Kidney (tissue), 14 donors: ENCODE data around the gene ANKRD44. TPM values are rescaled to one million over a fixed set of nuclear protein-coding genes. Genes with fewer than 3 reads are reported as not detected.

Source experiments
- DNase-seq, 5 donors: peaks; one replicate each; pipeline ENCODE4 v3.0.0-alpha.2; 2013 to 2020
- FAIRE-seq: peaks from 2 replicates; lab custom pipeline; 2012; peaks lifted over from hg19 to GRCh38; lab: Jason Lieb, UNC
- H3K27ac ChIP-seq, 2 donors: one replicate each; pipeline ENCODE4 v1.7.0; 2013; ENCODE audit warnings: low read depth in 2 of 2, low read length in 2 of 2, inconsistent platforms in 1 of 2
- H3K27me3 ChIP-seq: one replicate; pipeline ENCODE4 v1.7.1; 2013; ENCODE audit warnings: low read length, inconsistent platforms; ENCODE audit not compliant: control insufficient read depth, insufficient read depth
- H3K36me3 ChIP-seq, 3 donors: one replicate each; pipeline versions ENCODE4 v1.7.0 to v1.7.1; 2013; ENCODE audit warnings: low read length in 3 of 3, control low read depth in 1 of 3, inconsistent platforms in 1 of 3; ENCODE audit not compliant: insufficient read depth in 3 of 3, control insufficient read depth in 2 of 3
- H3K4me1 ChIP-seq, 3 donors: one replicate each; pipeline versions ENCODE4 v1.7.0 to v1.7.1; 2013; ENCODE audit warnings: low read length in 3 of 3, inconsistent platforms in 1 of 3, low read depth in 1 of 3; ENCODE audit not compliant: control insufficient read depth in 2 of 3, insufficient read depth in 2 of 3
- H3K4me3 ChIP-seq, 3 donors: one replicate each; pipeline versions ENCODE4 v1.7.0 to v1.8.1; 2013; ENCODE audit warnings: low read length in 3 of 3, control low read depth in 1 of 3, inconsistent platforms in 1 of 3
- H3K9ac ChIP-seq, 3 donors: one replicate each; pipeline versions ENCODE4 v1.7.0 to v1.7.1; 2013; ENCODE audit warnings: low read length in 3 of 3, control low read depth in 1 of 3, inconsistent platforms in 1 of 3
- H3K9me3 ChIP-seq, 3 donors: one replicate each; pipeline versions ENCODE4 v1.7.0 to v1.7.1; 2013; ENCODE audit warnings: low read length in 3 of 3, control low read depth in 1 of 3, inconsistent platforms in 1 of 3; ENCODE audit not compliant: control insufficient read depth in 2 of 3, insufficient read depth in 1 of 3
- intact Hi-C: fragments of 100-400 bp; cut with DNase I; formaldehyde crosslinking; loops from one replicate; pipeline ENCODE4 v1.11.1; 2022
- polyA plus RNA-seq: library from polyadenylated mRNA; stranded (reverse); fragments of 350-450 nt; fragmentation: Illumina TruSeq; extraction: RNeasy Lipid Tissue Mini Kit (QIAGEN cat#74804); gene quantifications from one replicate; pipeline ENCODE4 v1.2.3, GENCODE V29; 2014; ENCODE audit warnings: low read depth, low replicate concordance; ENCODE audit not compliant: insufficient read depth
- total RNA-seq: library from RNA; stranded (reverse); fragmentation: NEBNext Ultra II Directional; extraction: Animal tissue kit (Norgen Biotek cat#: 25700); gene quantifications from one replicate; pipeline ENCODE4 v1.2.1, GENCODE V29; 2021
- TF ChIP-seq, protein P1 (sequence below): IDR thresholded peaks from 3 replicates; pipeline ENCODE4 v1.5.1; 2012; ENCODE audit warnings: mild to moderate bottlenecking, moderate library complexity, borderline replicate concordance; ENCODE audit not compliant: insufficient read depth; ENCODE audit errors: extremely low read depth
- donor health status: control.
- donor health status: control.
- donor health status: control.
- donor health status: control.
- donor health status: control.
- donor health status: DM: yes; HTN: yes; CAD: no.
- donor health status: Normal renal cell carcinoma (clear cell type).

ANKRD44 gene
- total and polyA plus RNA-seq, 2 donors from 2014 or later: 2.2 to 39.2 TPM

- H3K4me3 ChIP-seq: no peak overlapping the region
- DNase-seq: no peak
- no peak overlapping the region for H3K9ac ChIP-seq
- TF ChIP-seq, protein P1, sequence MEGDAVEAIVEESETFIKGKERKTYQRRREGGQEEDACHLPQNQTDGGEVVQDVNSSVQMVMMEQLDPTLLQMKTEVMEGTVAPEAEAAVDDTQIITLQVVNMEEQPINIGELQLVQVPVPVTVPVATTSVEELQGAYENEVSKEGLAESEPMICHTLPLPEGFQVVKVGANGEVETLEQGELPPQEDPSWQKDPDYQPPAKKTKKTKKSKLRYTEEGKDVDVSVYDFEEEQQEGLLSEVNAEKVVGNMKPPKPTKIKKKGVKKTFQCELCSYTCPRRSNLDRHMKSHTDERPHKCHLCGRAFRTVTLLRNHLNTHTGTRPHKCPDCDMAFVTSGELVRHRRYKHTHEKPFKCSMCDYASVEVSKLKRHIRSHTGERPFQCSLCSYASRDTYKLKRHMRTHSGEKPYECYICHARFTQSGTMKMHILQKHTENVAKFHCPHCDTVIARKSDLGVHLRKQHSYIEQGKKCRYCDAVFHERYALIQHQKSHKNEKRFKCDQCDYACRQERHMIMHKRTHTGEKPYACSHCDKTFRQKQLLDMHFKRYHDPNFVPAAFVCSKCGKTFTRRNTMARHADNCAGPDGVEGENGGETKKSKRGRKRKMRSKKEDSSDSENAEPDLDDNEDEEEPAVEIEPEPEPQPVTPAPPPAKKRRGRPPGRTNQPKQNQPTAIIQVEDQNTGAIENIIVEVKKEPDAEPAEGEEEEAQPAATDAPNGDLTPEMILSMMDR: no peak
- no peak for FAIRE-seq
- no peaks in the 10 kb centered on the region for H3K36me3 ChIP-seq
- no peaks in the 10 kb centered on the region for H3K9me3 ChIP-seq
- intact Hi-C loops: no loop called here
- H3K4me1 ChIP-seq: peaks cover 0 to 5% (median 4%) of the 10 kb centered on the region in 3 donors
- peak overlapping the region in 1 of 2 donors; percentile 14 for H3K27ac ChIP-seq
- no peaks in the 10 kb centered on the region for H3K27me3 ChIP-seq
Measured at GRCh38 chr2:197324801-197325200, 14.2 kb upstream of the ANKRD44 start.

DNA sequence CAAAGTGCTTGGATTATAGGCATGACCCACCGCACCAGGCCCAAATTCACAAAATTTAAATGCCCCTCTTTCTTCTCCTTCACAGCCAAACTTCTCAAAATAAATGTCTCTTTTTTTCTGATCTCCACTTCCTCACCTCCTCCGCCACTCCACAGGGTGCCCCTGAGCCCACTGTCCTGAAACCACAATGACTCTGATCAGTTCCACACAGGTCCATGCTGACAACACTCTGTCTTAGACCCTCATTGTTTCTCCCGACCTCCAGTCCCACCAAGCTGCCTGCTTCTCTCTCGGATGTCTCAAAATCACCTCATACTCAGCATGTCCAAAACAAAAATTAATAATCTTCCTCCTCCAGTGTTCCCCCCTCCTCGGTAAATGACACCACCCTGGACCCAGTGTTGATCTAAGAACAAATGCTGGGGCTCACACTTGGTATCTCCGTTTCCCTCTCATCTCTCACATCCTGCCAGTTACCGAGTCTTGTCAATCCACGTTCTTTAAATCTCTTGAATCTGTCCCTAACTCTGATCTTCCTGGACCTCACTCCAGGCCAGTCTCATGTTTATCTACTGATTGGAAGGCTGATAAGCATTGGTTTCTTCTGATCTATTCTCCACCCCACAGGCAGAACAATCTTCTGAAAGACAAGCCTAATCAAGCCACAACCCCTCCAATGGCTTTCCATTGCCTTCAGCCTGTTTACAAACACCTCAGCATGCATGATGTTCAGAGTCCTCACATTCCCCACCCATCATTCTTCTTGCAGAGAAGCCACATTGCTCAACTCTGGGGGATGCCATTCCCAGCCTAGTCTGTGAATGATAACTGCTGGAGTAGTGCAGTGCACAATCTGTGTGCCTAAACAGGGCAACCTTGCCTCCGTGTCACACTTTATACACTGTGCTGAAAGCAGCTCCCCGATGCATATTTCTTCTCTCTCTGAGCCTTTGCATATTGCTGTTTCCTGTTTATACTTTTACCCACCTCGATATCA lies 12.4 kb upstream of the ANKRD44 start:
- H3K36me3 ChIP-seq: no peaks in the 10 kb centered on the region
- no peak for DNase-seq
- TF ChIP-seq, protein P1: no peak
- H3K9ac ChIP-seq: no peak overlapping the region
- no peaks in the 10 kb centered on the region for H3K9me3 ChIP-seq
- FAIRE-seq: no peak
- H3K4me3 ChIP-seq: no peak overlapping the region
- H3K4me1 ChIP-seq: peaks cover 0 to 5% (median 4%) of the 10 kb centered on the region in 3 donors
- no peaks in the 10 kb centered on the region for H3K27me3 ChIP-seq
- H3K27ac ChIP-seq: no peak overlapping the region
- intact Hi-C loops: no loop called here

DNA sequence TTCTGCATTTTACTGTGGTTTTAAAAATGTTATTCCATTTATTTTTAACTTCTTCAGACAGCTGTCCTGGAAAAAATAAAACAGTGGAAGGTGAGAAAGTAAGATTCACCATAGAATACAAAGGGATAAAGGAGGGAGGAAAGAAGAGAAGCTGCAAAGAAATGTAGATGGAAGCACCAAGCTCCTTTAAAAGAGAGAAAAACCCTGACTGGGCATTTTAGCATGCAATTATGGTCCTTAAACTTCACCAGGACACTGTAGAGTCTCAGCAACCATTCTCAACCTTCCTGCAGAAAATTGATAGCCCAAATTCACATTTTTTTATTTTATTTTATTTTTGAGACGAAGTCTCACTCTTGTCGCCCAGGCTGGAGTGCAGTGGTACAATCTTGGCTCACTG lies 11.6 kb upstream of the ANKRD44 start:
- TF ChIP-seq, protein P1: no peak
- H3K4me3 ChIP-seq: no peak overlapping the region
- H3K27me3 ChIP-seq: no peaks in the 10 kb centered on the region
- peaks cover 0 to 5% (median 4%) of the 10 kb centered on the region in 3 donors for H3K4me1 ChIP-seq
- intact Hi-C loops: no loop called here
- H3K9me3 ChIP-seq: no peaks in the 10 kb centered on the region
- no peak for DNase-seq
- H3K9ac ChIP-seq: no peak overlapping the region
- FAIRE-seq: no peak
- H3K27ac ChIP-seq: no peak overlapping the region
- H3K36me3 ChIP-seq: no peaks in the 10 kb centered on the region
